Anterior cingulate cortex (tissue), 58 donors: ENCODE data around the gene COX15.
A peak's percentile ranks its signal among the peaks of the same experiment; 100 is the strongest.
"Not testable (repeated sequence)": the region's sequence is repeated elsewhere in the genome, so short reads cannot be mapped to it uniquely, and the experiment has no call there.

Source experiments
- DNase-seq, 58 donors: peaks; one replicate each; lab custom pipeline; 2025; lab: John Stamatoyannopoulos, UW

COX15 gene

GRCh38 chr10:99742254-99742653, 10.3 kb upstream of the COX15 start:
- DNase-seq = no peak

- DNase-seq = no peak
Measured at GRCh38 chr10:99740933-99741559, 9.1 kb upstream of the COX15 start.

GRCh38 chr10:99740260-99740659, 8.3 kb upstream of the COX15 start:
- DNase-seq = no peak

GRCh38 chr10:99734111-99734510, 2.2 kb upstream of the COX15 start:
- not testable (repeated sequence) for DNase-seq

GRCh38 chr10:99733366-99733765, 1.4 kb upstream of the COX15 start:
- DNase-seq = peak in 1 of 58 donors; percentile 9

- DNase-seq = no peak
Measured at GRCh38 chr10:99731306-99732032, 458 bp downstream of the COX15 start.

GRCh38 chr10:99730026-99730425, 1.9 kb downstream of the COX15 start:
- no peak for DNase-seq

- no peak for DNase-seq
Measured at GRCh38 chr10:99720387-99720786, 11.5 kb downstream of the COX15 start.

- DNase-seq = no peak
Measured at GRCh38 chr10:99714446-99714845, 17.5 kb downstream of the COX15 start.

GRCh38 chr10:99711129-99711719, 20.7 kb downstream of the COX15 start:
- peak in 6 of 58 donors; percentile 2 to 15 (median 8) for DNase-seq

GRCh38 chr10:99709480-99710229, 22.3 kb downstream of the COX15 start:
- DNase-seq = no peak

GRCh38 chr10:99708428-99709012, 23.4 kb downstream of the COX15 start:
- DNase-seq = no peak

- no peak for DNase-seq
Measured at GRCh38 chr10:99700649-99701048, 31.3 kb downstream of the COX15 start.

- no peak for DNase-seq
Measured at GRCh38 chr10:99698504-99699080, 33.3 kb downstream of the COX15 start.

GRCh38 chr10:99695761-99696160, 36.2 kb downstream of the COX15 start:
- DNase-seq = no peak

GRCh38 chr10:99693933-99694583, 37.9 kb downstream of the COX15 start:
- no peak for DNase-seq

- DNase-seq = no peak
Measured at GRCh38 chr10:99689461-99689860, 42.5 kb downstream of the COX15 start.

- peak in 1 of 58 donors; percentile 7 for DNase-seq
Measured at GRCh38 chr10:99685597-99685967, 46.3 kb downstream of the COX15 start.

GRCh38 chr10:99682752-99683151, 49.2 kb downstream of the COX15 start:
- DNase-seq = no peak
